NT2/D1 (cell line): ENCODE data around the gene GPR35.

Experiments used
- DNase-seq: peaks from one replicate; pipeline ENCODE4 v3.0.0-alpha.2; 2011; ENCODE audit warnings: low read depth, low spot score
- H3K27me3 ChIP-seq: 2 replicates; pipeline ENCODE4 v1.6.0; 2011; ENCODE audit warnings: mild to moderate bottlenecking; ENCODE audit not compliant: insufficient read length, insufficient read depth
- H3K36me3 ChIP-seq: 2 replicates; pipeline ENCODE4 v1.6.1; 2011; ENCODE audit warnings: mild to moderate bottlenecking, low read length, mixed read lengths; ENCODE audit not compliant: insufficient read depth, insufficient read length
- H3K4me1 ChIP-seq: 2 replicates; pipeline ENCODE4 v1.5.1; 2011; ENCODE audit not compliant: insufficient read depth, insufficient read length
- H3K4me3 ChIP-seq: 2 replicates; pipeline ENCODE4 v1.5.1; 2011; ENCODE audit warnings: low read depth; ENCODE audit not compliant: insufficient read length
- H3K9ac ChIP-seq: 2 replicates; pipeline ENCODE4 v1.6.0; 2011; ENCODE audit warnings: low read depth; ENCODE audit not compliant: insufficient read length
- H3K9me3 ChIP-seq: 2 replicates; pipeline ENCODE4 v1.5.1; 2011; ENCODE audit warnings: mild to moderate bottlenecking, low read length; ENCODE audit not compliant: insufficient read depth
- SUZ12 ChIP-seq: IDR thresholded peaks from 2 replicates; pipeline ENCODE4 v1.6.1; 2011; ENCODE audit not compliant: insufficient read length, insufficient read depth; ENCODE audit errors: extremely low read depth
- YY1 ChIP-seq: IDR thresholded peaks from 2 replicates; pipeline ENCODE4 v1.6.1; 2011; ENCODE audit not compliant: insufficient read length, insufficient read depth
- ZNF274 ChIP-seq: IDR thresholded peaks from 2 replicates; pipeline ENCODE4 v1.6.1; 2011; ENCODE audit warnings: mild to moderate bottlenecking, low read depth, low read length

Gene GPR35

GRCh38 chr2:240639566-240639965, 14.3 kb downstream of the GPR35 start:
- H3K9ac ChIP-seq: no peak overlapping the region
- H3K4me3 ChIP-seq: no peak overlapping the region
- H3K9me3 ChIP-seq: peaks cover 17% of the 10 kb centered on the region; the same call in 1 of the 2 replicates
- H3K4me1 ChIP-seq: peaks cover 8% of the 10 kb centered on the region
- DNase-seq: no peak
- peaks cover 32% of the 10 kb centered on the region for H3K27me3 ChIP-seq
- TF ChIP-seq SUZ12: no peak
- TF ChIP-seq YY1: no peak
- H3K36me3 ChIP-seq: no peaks in the 10 kb centered on the region

- Histone ChIP-seq H3K27me3 (peaks cover 32% of the 10 kb centered on the region), H3K9ac (no peak overlapping the region), H3K36me3 (no peaks in the 10 kb centered on the region), H3K4me3 (no peak overlapping the region), H3K4me1 (peaks cover 8% of the 10 kb centered on the region), H3K9me3 (0 out of 2 replicates have a peak, but pooled peaks cover 3% of the 10 kb centered on the region)
- DNase-seq: peak; percentile 38
- TF ChIP-seq YY1 (no peak), SUZ12 (no peak), ZNF274 (no peak)
Measured at GRCh38 chr2:240640939-240641338, 15.7 kb downstream of the GPR35 start.

- no peak overlapping the region for H3K9ac ChIP-seq
- no peak for DNase-seq
- no peak for TF ChIP-seq YY1
- no peak for TF ChIP-seq SUZ12
- no peak for TF ChIP-seq ZNF274
- H3K9me3 ChIP-seq: no peaks in the 10 kb centered on the region
- H3K4me1 ChIP-seq: peaks cover 8% of the 10 kb centered on the region
- peaks cover 31% of the 10 kb centered on the region for H3K27me3 ChIP-seq
- H3K36me3 ChIP-seq: no peaks in the 10 kb centered on the region
- no peak overlapping the region for H3K4me3 ChIP-seq
Measured at GRCh38 chr2:240642061-240642805, 17.0 kb downstream of the GPR35 start.

- H3K36me3 ChIP-seq: no peaks in the 10 kb centered on the region
- H3K9me3 ChIP-seq: no peaks in the 10 kb centered on the region
- TF ChIP-seq ZNF274: no peak
- no peak for TF ChIP-seq YY1
- TF ChIP-seq SUZ12: no peak
- no peak overlapping the region for H3K9ac ChIP-seq
- peaks cover 26% of the 10 kb centered on the region for H3K27me3 ChIP-seq
- H3K4me1 ChIP-seq: peaks cover 9% of the 10 kb centered on the region
- H3K4me3 ChIP-seq: no peak overlapping the region
- DNase-seq: no peak
Measured at GRCh38 chr2:240642806-240643092, 17.5 kb downstream of the GPR35 start.

GRCh38 chr2:240643093-240643810, 18.0 kb downstream of the GPR35 start:
- no peak for TF ChIP-seq SUZ12
- TF ChIP-seq YY1: no peak
- TF ChIP-seq ZNF274: no peak
- no peaks in the 10 kb centered on the region for H3K36me3 ChIP-seq
- H3K27me3 ChIP-seq: peaks cover 21% of the 10 kb centered on the region
- no peak overlapping the region for H3K9ac ChIP-seq
- no peak overlapping the region for H3K4me3 ChIP-seq
- H3K9me3 ChIP-seq: no peaks in the 10 kb centered on the region
- peaks cover 14% of the 10 kb centered on the region for H3K4me1 ChIP-seq
- DNase-seq: no peak

- TF ChIP-seq SUZ12: no peak
- TF ChIP-seq YY1: no peak
- no peak for TF ChIP-seq ZNF274
- DNase-seq: no peak
- Histone ChIP-seq H3K4me3 (no peak overlapping the region), H3K9me3 (no peaks in the 10 kb centered on the region), H3K4me1 (peaks cover 19% of the 10 kb centered on the region), H3K9ac (no peak overlapping the region), H3K36me3 (no peaks in the 10 kb centered on the region), H3K27me3 (peaks cover 16% of the 10 kb centered on the region)
Measured at GRCh38 chr2:240643811-240644150, 18.5 kb downstream of the GPR35 start.

- no peak for TF ChIP-seq YY1
- no peak for TF ChIP-seq ZNF274
- no peak for TF ChIP-seq SUZ12
- H3K9me3 ChIP-seq: no peaks in the 10 kb centered on the region
- DNase-seq: no peak
- H3K9ac ChIP-seq: no peak overlapping the region
- H3K4me3 ChIP-seq: no peak overlapping the region
- peaks cover 13% of the 10 kb centered on the region for H3K27me3 ChIP-seq
- no peaks in the 10 kb centered on the region for H3K36me3 ChIP-seq
- H3K4me1 ChIP-seq: peaks cover 19% of the 10 kb centered on the region
Measured at GRCh38 chr2:240644171-240644651, 18.9 kb downstream of the GPR35 start.

GRCh38 chr2:240644859-240645301, 19.6 kb downstream of the GPR35 start:
- no peak overlapping the region for H3K4me3 ChIP-seq
- DNase-seq: no peak
- H3K9me3 ChIP-seq: no peaks in the 10 kb centered on the region
- no peak overlapping the region for H3K9ac ChIP-seq
- H3K27me3 ChIP-seq: peaks cover 6% of the 10 kb centered on the region
- H3K4me1 ChIP-seq: peaks cover 19% of the 10 kb centered on the region
- no peaks in the 10 kb centered on the region for H3K36me3 ChIP-seq
- TF ChIP-seq YY1 (no peak), SUZ12 (no peak), ZNF274 (no peak)
